Neutrophil (primary cell): Measurements from ENCODE around the gene AATK.

Experiments
- H3K27ac ChIP-seq: fragments of 200-600 bp; sonication (generic); 2 replicates; pipeline ENCODE4 v1.5.1; 2016; ENCODE audit warnings: mild to moderate bottlenecking, moderate library complexity
- H3K27me3 ChIP-seq: fragments of 200-600 bp; sonication (generic); 2 replicates; pipeline ENCODE4 v1.6.0; 2016; ENCODE audit warnings: mild to moderate bottlenecking
- H3K36me3 ChIP-seq: fragments of 200-600 bp; sonication (generic); 2 replicates; pipeline ENCODE4 v1.5.1; 2017
- H3K4me1 ChIP-seq, 2 experiments: fragments of 200-600 bp in 1 of 2; sonication (generic) in 1 of 2; 1 replicate in 1 of 2; 2 replicates in 1 of 2; pipeline versions ENCODE4 v1.5.1 to v1.6.1; 2013 to 2016; ENCODE audit warnings: low read depth in 1 of 2, low read length in 1 of 2, mild to moderate bottlenecking in 1 of 2, moderate library complexity in 1 of 2; ENCODE audit not compliant: control insufficient read depth in 1 of 2, insufficient read depth in 1 of 2
- H3K4me3 ChIP-seq, 2 experiments: fragments of 200-600 bp in 1 of 2; sonication (generic) in 1 of 2; 1 replicate in 1 of 2; 2 replicates in 1 of 2; pipeline ENCODE4 v1.5.1; 2013 to 2016; ENCODE audit warnings: low read depth in 1 of 2, low read length in 1 of 2, mild to moderate bottlenecking in 1 of 2, moderate library complexity in 1 of 2
- H3K9me3 ChIP-seq: fragments of 200-600 bp; sonication (generic); 2 replicates; pipeline ENCODE4 v1.5.1; 2016
- CTCF ChIP-seq: fragments of 200-600 bp; sonication (generic); IDR thresholded peaks from 2 replicates; pipeline ENCODE4 v1.5.1; 2016; ENCODE audit warnings: antibody characterized with exemption

The AATK gene

GRCh38 chr17:81085420-81085911, 80.6 kb downstream of the AATK start:
- H3K4me1 ChIP-seq = peaks cover 4% of the 10 kb centered on the region in 2 experiments
- H3K9me3 ChIP-seq = no peaks in the 10 kb centered on the region
- H3K27me3 ChIP-seq = no peaks in the 10 kb centered on the region
- no peaks in the 10 kb centered on the region for H3K36me3 ChIP-seq
- H3K27ac ChIP-seq = no peak overlapping the region
- H3K4me3 ChIP-seq = no peak overlapping the region
- TF ChIP-seq CTCF = no peak

- TF ChIP-seq CTCF = no peak
- no peaks in the 10 kb centered on the region for H3K4me1 ChIP-seq
- no peak overlapping the region for H3K4me3 ChIP-seq
- no peak overlapping the region for H3K27ac ChIP-seq
- H3K27me3 ChIP-seq = no peaks in the 10 kb centered on the region
- no peaks in the 10 kb centered on the region for H3K9me3 ChIP-seq
- no peaks in the 10 kb centered on the region for H3K36me3 ChIP-seq
Observed at GRCh38 chr17:81084680-81085419, 81.2 kb downstream of the AATK start.

GRCh38 chr17:81083125-81083765, 82.8 kb downstream of the AATK start:
- no peak for TF ChIP-seq CTCF
- H3K27me3 ChIP-seq = no peaks in the 10 kb centered on the region
- H3K9me3 ChIP-seq = no peaks in the 10 kb centered on the region
- no peak overlapping the region for H3K27ac ChIP-seq
- no peak overlapping the region for H3K4me3 ChIP-seq
- H3K36me3 ChIP-seq = no peaks in the 10 kb centered on the region
- no peaks in the 10 kb centered on the region for H3K4me1 ChIP-seq

- no peak for TF ChIP-seq CTCF
- H3K36me3 ChIP-seq = no peaks in the 10 kb centered on the region
- no peak overlapping the region for H3K27ac ChIP-seq
- no peaks in the 10 kb centered on the region for H3K4me1 ChIP-seq
- H3K27me3 ChIP-seq = no peaks in the 10 kb centered on the region
- H3K9me3 ChIP-seq = no peaks in the 10 kb centered on the region
- H3K4me3 ChIP-seq = no peak overlapping the region
Observed at GRCh38 chr17:81082177-81083073, 83.6 kb downstream of the AATK start.
